ENCODE data around the gene GAS7.

Gene GAS7

DNA sequence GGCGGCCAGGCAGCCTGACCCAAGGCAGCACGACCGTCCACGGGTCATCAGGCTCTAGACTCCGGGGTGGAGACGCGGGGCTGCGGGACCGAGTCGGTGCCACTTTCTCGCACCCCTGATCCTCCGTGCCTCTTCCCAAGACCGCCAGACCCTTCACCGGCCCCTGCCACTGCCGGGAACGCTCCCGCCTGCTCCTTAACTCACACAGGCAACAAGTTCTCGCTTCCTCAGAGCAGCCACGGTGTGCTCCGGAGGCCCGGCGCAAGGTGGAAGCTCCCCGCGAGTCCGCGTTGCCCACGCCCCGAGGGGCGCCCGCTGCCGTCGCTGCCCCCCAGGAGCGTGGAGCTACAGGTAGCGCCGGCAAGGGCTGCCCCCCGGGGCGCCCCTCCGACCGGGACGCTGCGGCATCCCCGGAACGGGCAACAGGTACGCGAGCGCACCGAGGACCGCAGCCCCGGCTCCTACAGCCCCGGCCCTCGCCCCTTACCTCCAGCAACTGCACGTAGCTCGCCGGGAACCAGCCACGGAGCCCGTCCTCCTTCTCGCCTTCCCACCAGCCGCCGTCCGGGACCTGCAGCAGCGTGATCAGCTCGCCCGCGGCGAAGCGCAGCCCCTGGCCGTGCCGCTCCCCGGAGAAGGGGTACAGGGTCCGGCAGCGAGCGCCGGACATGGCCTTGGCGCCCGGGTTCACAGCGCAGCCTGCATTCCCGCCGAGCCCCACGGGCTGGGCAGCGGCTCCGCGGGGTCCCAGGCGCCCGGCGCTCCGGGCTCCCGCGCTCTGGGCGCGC lies 491 bp downstream of the GAS7 start:
- H3K36me3 ChIP-seq (replicated peaks) = no peaks in the 10 kb centered on the region
- in situ Hi-C loops (cut with HindIII; ENCODE audit: low pct_ligation_motif_present, low sequenced_read_pairs) = no loop called here
- DNase-seq = no peak
- peak overlapping the region; percentile 50 for H3K4me3 ChIP-seq (ENCODE audit: low read depth, low read length)
- H3K27me3 ChIP-seq (replicated peaks) = peaks cover 11% of the 10 kb centered on the region
- TF ChIP-seq CTCF (IDR thresholded peaks at IDR 0.05; ENCODE audit: low read depth, low read length, missing control alignments) = no peak
- no peak overlapping the region for H3K27ac ChIP-seq

DNA sequence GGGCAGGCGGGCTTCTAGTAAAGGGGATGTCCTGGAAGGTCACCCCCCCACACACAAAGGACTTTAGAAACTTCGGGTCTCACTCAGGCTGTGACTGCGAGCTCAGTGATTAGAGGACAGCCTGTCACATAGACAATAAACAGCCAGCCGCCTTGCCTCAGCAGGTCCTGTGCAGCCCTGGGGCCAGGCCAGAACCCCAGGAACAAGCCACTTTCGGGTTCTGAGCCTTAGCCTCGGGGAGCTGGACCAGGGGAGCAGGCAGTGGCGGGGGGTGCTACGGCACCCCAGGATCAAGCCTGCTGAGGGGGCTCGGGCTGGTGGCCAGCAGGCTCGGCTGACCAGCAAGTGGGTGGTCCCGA lies 1.1 kb downstream of the GAS7 start:
- Histone ChIP-seq H3K4me3 (ENCODE audit: low read depth, low read length) (peak overlapping the region; percentile 50), H3K27ac (no peak overlapping the region), H3K27me3 (replicated peaks) (peaks cover 11% of the 10 kb centered on the region), H3K36me3 (replicated peaks) (no peaks in the 10 kb centered on the region)
- DNase-seq = no peak
- in situ Hi-C loops (cut with HindIII; ENCODE audit: low pct_ligation_motif_present, low sequenced_read_pairs) = no loop called here
- TF ChIP-seq CTCF (IDR thresholded peaks at IDR 0.05; ENCODE audit: low read depth, low read length, missing control alignments) = no peak

GRCh38 chr17:10196941-10197340 lies 1.5 kb downstream of the GAS7 start:
- DNase-seq = no peak
- Histone ChIP-seq H3K36me3 (replicated peaks) (no peaks in the 10 kb centered on the region), H3K4me3 (ENCODE audit: low read depth, low read length) (peak overlapping the region; percentile 50), H3K27ac (no peak overlapping the region), H3K27me3 (replicated peaks) (peaks cover 11% of the 10 kb centered on the region)
- in situ Hi-C loops (cut with HindIII; ENCODE audit: low pct_ligation_motif_present, low sequenced_read_pairs) = no loop called here
- no peak for TF ChIP-seq CTCF (IDR thresholded peaks at IDR 0.05; ENCODE audit: low read depth, low read length, missing control alignments)

GRCh38 chr17:10196384-10196895 lies 2.0 kb downstream of the GAS7 start:
- no peak for DNase-seq
- in situ Hi-C loops (cut with HindIII; ENCODE audit: low pct_ligation_motif_present, low sequenced_read_pairs) = no loop called here
- Histone ChIP-seq H3K36me3 (replicated peaks) (no peaks in the 10 kb centered on the region), H3K27ac (no peak overlapping the region), H3K27me3 (replicated peaks) (peaks cover 11% of the 10 kb centered on the region), H3K4me3 (ENCODE audit: low read depth, low read length) (no peak overlapping the region)
- no peak for TF ChIP-seq CTCF (IDR thresholded peaks at IDR 0.05; ENCODE audit: low read depth, low read length, missing control alignments)

- no peak overlapping the region for H3K4me3 ChIP-seq (ENCODE audit: low read depth, low read length)
- no peak for TF ChIP-seq CTCF (IDR thresholded peaks at IDR 0.05; ENCODE audit: low read depth, low read length, missing control alignments)
- H3K27me3 ChIP-seq (replicated peaks) = peaks cover 11% of the 10 kb centered on the region
- H3K27ac ChIP-seq = no peak overlapping the region
- no peak for DNase-seq
- no peaks in the 10 kb centered on the region for H3K36me3 ChIP-seq (replicated peaks)
- in situ Hi-C loops (cut with HindIII; ENCODE audit: low pct_ligation_motif_present, low sequenced_read_pairs) = no loop called here
Measured at GRCh38 chr17:10195090-10195805, 3.2 kb downstream of the GAS7 start.

Measured in brain microvascular endothelial cell (primary cell).